ENCODE results near the gene RABGAP1L. TPM values are rescaled to one million over a fixed set of nuclear protein-coding genes. Genes with fewer than 3 reads are reported as not detected.
"Not testable (repeated sequence)": the region's sequence is repeated elsewhere in the genome, so short reads cannot be mapped to it uniquely, and the experiment has no call there.

RABGAP1L gene
- total and polyA plus RNA-seq, 2 of the 4 experiments (the other 2 are of a cell fraction) = 7.9 to 26.7 TPM

- H3K14ac ChIP-seq (replicated peaks; ENCODE audit: low read depth, low read length); H2BK15ac ChIP-seq (ENCODE audit: low read depth, low read length); in situ Hi-C loops (cut with MboI; ENCODE audit: low sequenced_read_pairs); BruUV-seq (replicated peaks); H3K18ac ChIP-seq (ENCODE audit: low read depth, low read length); H4K5ac ChIP-seq (ENCODE audit: low read depth, low read length); DNase-seq; H3K23ac ChIP-seq (ENCODE audit: low read depth, low read length); H2AFZ ChIP-seq (replicated peaks; ENCODE audit: low read length, poor library complexity); POLR2A ChIA-PET (ENCODE audit: unreplicated experiment); H2BK5ac ChIP-seq (ENCODE audit: low read depth, low read length, poor library complexity, severe bottlenecking); dilution Hi-C loops (cut with HindIII; ENCODE audit: low sequenced_read_pairs, unreplicated experiment); H3K4me2 ChIP-seq (ENCODE audit: low read depth, low read length); H3K79me1 ChIP-seq (ENCODE audit: low read depth in 1 of 2, low read length in 2 of 2); H4K91ac ChIP-seq (ENCODE audit: insufficient read depth, low read depth, low read length); H4K8ac ChIP-seq (ENCODE audit: low read depth in 2 of 2, low read length in 2 of 2); H3K36me3 ChIP-seq (ENCODE audit: control insufficient read depth, insufficient read depth, low read length); H3K27ac ChIP-seq (ENCODE audit: insufficient read depth, low read length); H3K4me3 ChIP-seq (ENCODE audit: insufficient read depth, low read depth, low read length); ATAC-seq (ENCODE audit: low read depth); H3K9me1 ChIP-seq (ENCODE audit: insufficient read depth, low read length); intact Hi-C loops (cut with micrococcal nuclease); H4K20me1 ChIP-seq (ENCODE audit: insufficient read depth, low read length); H2BK120ac ChIP-seq (ENCODE audit: low read depth, low read length); H3K9me3 ChIP-seq (ENCODE audit: control insufficient read depth, insufficient read depth, low read length); H3K9ac ChIP-seq (ENCODE audit: low read depth, low read length); H3K4ac ChIP-seq (ENCODE audit: low read depth, low read length); H3K27me3 ChIP-seq (ENCODE audit: control insufficient read depth, insufficient read depth, low read length); H2AK9ac ChIP-seq (replicated peaks; ENCODE audit: low read depth, low read length, poor library complexity); H2AK5ac ChIP-seq (ENCODE audit: low read depth, low read length); H3K56ac ChIP-seq (ENCODE audit: extremely low read depth, insufficient read depth, low read length); H2BK20ac ChIP-seq (ENCODE audit: low read depth, low read length); H3K4me1 ChIP-seq (ENCODE audit: control insufficient read depth, insufficient read depth, low read length): not testable (repeated sequence)
- no CpG with 5 or more reads among the region's 6 CpGs for WGBS, 2 experiments (ENCODE audit: extremely low coverage in 2 of 2, insufficient read length in 1 of 2)
- CTCF ChIA-PET = interaction anchor here (0.6 kb wide), 1 partner anchor 13 kb away, joined by 7 read pairs; no protein-coding TSS in a partner anchor
Observed at GRCh38 chr1:174516755-174517154, 357.4 kb downstream of the RABGAP1L start.
